ENCODE measurements around the gene ATP1B1.

GRCh38 chr1:169141356-169141755 is 34.9 kb downstream of the ATP1B1 start:
- TF ChIP-seq, protein P1, sequence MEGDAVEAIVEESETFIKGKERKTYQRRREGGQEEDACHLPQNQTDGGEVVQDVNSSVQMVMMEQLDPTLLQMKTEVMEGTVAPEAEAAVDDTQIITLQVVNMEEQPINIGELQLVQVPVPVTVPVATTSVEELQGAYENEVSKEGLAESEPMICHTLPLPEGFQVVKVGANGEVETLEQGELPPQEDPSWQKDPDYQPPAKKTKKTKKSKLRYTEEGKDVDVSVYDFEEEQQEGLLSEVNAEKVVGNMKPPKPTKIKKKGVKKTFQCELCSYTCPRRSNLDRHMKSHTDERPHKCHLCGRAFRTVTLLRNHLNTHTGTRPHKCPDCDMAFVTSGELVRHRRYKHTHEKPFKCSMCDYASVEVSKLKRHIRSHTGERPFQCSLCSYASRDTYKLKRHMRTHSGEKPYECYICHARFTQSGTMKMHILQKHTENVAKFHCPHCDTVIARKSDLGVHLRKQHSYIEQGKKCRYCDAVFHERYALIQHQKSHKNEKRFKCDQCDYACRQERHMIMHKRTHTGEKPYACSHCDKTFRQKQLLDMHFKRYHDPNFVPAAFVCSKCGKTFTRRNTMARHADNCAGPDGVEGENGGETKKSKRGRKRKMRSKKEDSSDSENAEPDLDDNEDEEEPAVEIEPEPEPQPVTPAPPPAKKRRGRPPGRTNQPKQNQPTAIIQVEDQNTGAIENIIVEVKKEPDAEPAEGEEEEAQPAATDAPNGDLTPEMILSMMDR (IDR thresholded peaks at IDR 0.05), result no peak
- no peak for TF ChIP-seq POLR2A (IDR thresholded peaks at IDR 0.05)

Data from body of pancreas (tissue), 4 donors.